Psoas muscle (tissue), 8 donors: Measurements from ENCODE around the gene ZNHIT1. TPM values are rescaled to one million over a fixed set of nuclear protein-coding genes. Genes with fewer than 3 reads are reported as not detected.

Experiments used
- ATAC-seq, 4 donors: fragments of 200-7000 bp; cut with Tn5 transposase; one replicate each; pipeline ENCODE4 v1.9.1; 2020; ENCODE audit warnings: moderate library complexity in 3 of 4, mild to moderate bottlenecking in 2 of 4
- DNase-seq, 2 donors: peaks; one replicate each; pipeline ENCODE4 v3.0.0-alpha.2; 2020
- H3K27ac ChIP-seq: fragments of 200-600 bp; one replicate; pipeline ENCODE4 v1.8.0; 2022
- H3K27me3 ChIP-seq, 3 donors: fragments of 200-600 bp in 1 of 3; one replicate each; pipeline versions ENCODE4 v1.6.1 to v1.8.0; 2013 to 2022; ENCODE audit warnings: low read length in 2 of 3, mild to moderate bottlenecking in 2 of 3, moderate library complexity in 1 of 3; ENCODE audit not compliant: insufficient read depth in 3 of 3
- H3K36me3 ChIP-seq, 2 donors: fragments of 200-600 bp in 1 of 2; one replicate each; pipeline versions ENCODE4 v1.6.1 to v1.8.0; 2013 to 2022; ENCODE audit warnings: low read depth in 1 of 2, mild to moderate bottlenecking in 1 of 2, moderate library complexity in 1 of 2; ENCODE audit not compliant: insufficient read depth in 1 of 2
- H3K4me1 ChIP-seq: fragments of 200-600 bp; one replicate; pipeline ENCODE4 v1.8.0; 2022
- H3K4me3 ChIP-seq: fragments of 200-600 bp; one replicate; pipeline ENCODE4 v1.8.0; 2022; ENCODE audit warnings: mild to moderate bottlenecking
- H3K9me3 ChIP-seq: fragments of 200-600 bp; one replicate; pipeline ENCODE4 v1.8.0; 2022
- CTCF ChIP-seq: fragments of 200-600 bp; IDR thresholded peaks from one replicate; pipeline ENCODE4 v1.8.0; 2022; ENCODE audit warnings: antibody characterized with exemption
- WGBS, 3 donors: extraction: QIAGEN DNeasy Blood & Tissue Kit; methylation state at CpG; one replicate each; pipeline versions ENCODE4 v1.1.6 to v1.1.7; 2013; 5-methylcytosine and 5-hydroxymethylcytosine counted together
- intact Hi-C, 2 donors: fragments of 100-400 bp; cut with DNase I; formaldehyde crosslinking; loops; one replicate each; pipeline versions ENCODE4 v1.11.0 to v1.14.2; 2022
- polyA plus RNA-seq, 3 donors: library from polyadenylated mRNA; stranded (reverse); fragments of 200-250 nt; gene quantifications; one replicate each; pipeline ENCODE4 v1.2.3, GENCODE V29; 2013
- total RNA-seq, 4 donors: library from RNA; stranded (reverse); fragmentation: NEBNext Ultra II Directional in 2 of 4; extraction: Animal tissue kit (Norgen Biotek cat#: 25700) in 2 of 4; gene quantifications; one replicate each; pipeline versions ENCODE4 v1.2.1 to v1.2.4, GENCODE V29; 2021 to 2023
- donor health status: healthy with polysubstance abuse.
- donor health status: DM: no; HTN: no; CAD: no; lungs with moderate emphysema.
- donor health status: Bipolar disorder and iron deficiency.
- donor health status: healthy.
- donor health status: DM: yes; HTN: yes; CAD: no.
- donor health status: DM: no; HTN: no; CAD: no.
- donor health status: DM: no; HTN: no; CAD: no.
- donor health status: DM: yes; HTN: yes; CAD: no.

Gene ZNHIT1
- total and polyA plus RNA-seq, 7 donors = 40.8 to 89.5 (median 58.1) TPM

GRCh38 chr7:101177644-101178043, 40.3 kb upstream of the ZNHIT1 start:
- 44 to 64% (median 61%) methylated on average over 2 of the region's 2 CpGs for WGBS, 3 donors
- Histone ChIP-seq H3K4me3 (no peak overlapping the region), H3K36me3 (no peaks in the 10 kb centered on the region), H3K27me3 (peaks cover 0 to 90% (median 36%) of the 10 kb centered on the region in 3 donors), H3K9me3 (no peaks in the 10 kb centered on the region), H3K4me1 (peaks cover 11% of the 10 kb centered on the region), H3K27ac (no peak overlapping the region)
- intact Hi-C loops = no loop called here
- no peak for ATAC-seq
- no peak for DNase-seq
- TF ChIP-seq CTCF = no peak

GRCh38 chr7:101179117-101179516, 38.8 kb upstream of the ZNHIT1 start:
- DNase-seq (no peak), ATAC-seq (no peak)
- Histone ChIP-seq H3K27me3 (peaks cover 0 to 82% (median 24%) of the 10 kb centered on the region in 3 donors), H3K4me3 (no peak overlapping the region), H3K36me3 (no peaks in the 10 kb centered on the region), H3K27ac (no peak overlapping the region), H3K9me3 (no peaks in the 10 kb centered on the region), H3K4me1 (no peaks in the 10 kb centered on the region)
- TF ChIP-seq CTCF = no peak
- intact Hi-C loops = no loop called here
- 1% methylated on average over 18 to 20 of the region's 20 CpGs for WGBS, 3 donors

GRCh38 chr7:101179713-101180112, 38.3 kb upstream of the ZNHIT1 start:
- Histone ChIP-seq H3K27ac (no peak overlapping the region), H3K4me3 (no peak overlapping the region), H3K4me1 (no peaks in the 10 kb centered on the region), H3K27me3 (peaks cover 0 to 81% (median 21%) of the 10 kb centered on the region in 3 donors), H3K9me3 (no peaks in the 10 kb centered on the region), H3K36me3 (no peaks in the 10 kb centered on the region)
- no peak for TF ChIP-seq CTCF
- DNase-seq = no peak
- WGBS, 3 donors = 0% methylated on average over 14 to 27 of the region's 27 CpGs
- ATAC-seq = no peak
- intact Hi-C loops = no loop called here

GRCh38 chr7:101180130-101180755, 37.7 kb upstream of the ZNHIT1 start, which contains the start of gene NAT16:
NAT16 (minus strand) TSS chr7:101180293; CDS start chr7:101174807, 5,486 bp downstream.
- TF ChIP-seq CTCF = no peak
- no peaks in the 10 kb centered on the region for H3K9me3 ChIP-seq
- intact Hi-C loops = no loop called here
- no peaks in the 10 kb centered on the region for H3K36me3 ChIP-seq
- 2 to 3% (median 2%) methylated on average over 42 to 56 of the region's 56 CpGs for WGBS, 3 donors
- no peaks in the 10 kb centered on the region for H3K4me1 ChIP-seq
- ATAC-seq (no peak), DNase-seq (no peak)
- H3K27ac ChIP-seq = no peak within 1 kb of the TSS
- peaks cover 0 to 76% (median 18%) of the 10 kb centered on the region in 3 donors for H3K27me3 ChIP-seq
- H3K4me3 ChIP-seq = no peak within 1 kb of the TSS
